NCI-H2081 (cell line): ENCODE data around the gene STAC3.

Source experiments
- DNase-seq, 2 experiments: peaks; one replicate each; lab custom pipeline; 2025; lab: John Stamatoyannopoulos, UW

Gene STAC3

DNA sequence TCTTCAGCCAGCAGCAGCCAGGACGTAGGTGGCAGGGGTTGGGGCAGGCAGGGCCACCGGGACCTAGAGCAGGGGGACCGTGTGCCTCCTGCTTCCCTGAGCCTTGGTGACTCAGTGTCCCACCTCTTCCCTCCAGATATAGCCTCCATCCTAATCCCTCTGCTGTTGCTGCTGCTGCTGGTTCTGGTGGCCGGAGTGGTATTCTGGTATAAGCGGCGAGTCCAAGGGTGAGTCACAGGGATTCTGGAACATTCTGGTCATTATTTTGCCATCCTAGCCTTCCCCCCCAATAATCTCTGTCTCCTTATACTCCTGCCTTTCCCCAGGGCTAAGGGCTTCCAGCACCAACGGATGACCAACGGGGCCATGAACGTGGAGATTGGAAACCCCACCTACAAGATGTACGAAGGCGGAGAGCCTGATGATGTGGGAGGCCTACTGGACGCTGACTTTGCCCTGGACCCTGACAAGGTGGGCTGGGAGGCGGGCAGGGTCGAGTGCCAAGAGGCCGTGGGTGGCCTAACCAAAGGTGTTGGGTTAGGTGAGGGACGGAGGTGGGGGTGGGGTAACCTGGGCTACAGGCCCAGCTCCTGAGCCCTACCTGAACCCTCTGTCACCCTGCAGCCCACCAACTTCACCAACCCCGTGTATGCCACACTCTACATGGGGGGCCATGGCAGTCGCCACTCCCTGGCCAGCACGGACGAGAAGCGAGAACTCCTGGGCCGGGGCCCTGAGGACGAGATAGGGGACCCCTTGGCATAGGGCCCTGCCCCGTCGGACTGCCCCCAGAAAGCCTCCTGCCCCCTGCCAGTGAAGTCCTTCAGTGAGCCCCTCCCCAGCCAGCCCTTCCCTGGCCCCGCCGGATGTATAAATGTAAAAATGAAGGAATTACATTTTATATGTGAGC lies 38.9 kb downstream of the STAC3 start:
- no peak for DNase-seq

DNA sequence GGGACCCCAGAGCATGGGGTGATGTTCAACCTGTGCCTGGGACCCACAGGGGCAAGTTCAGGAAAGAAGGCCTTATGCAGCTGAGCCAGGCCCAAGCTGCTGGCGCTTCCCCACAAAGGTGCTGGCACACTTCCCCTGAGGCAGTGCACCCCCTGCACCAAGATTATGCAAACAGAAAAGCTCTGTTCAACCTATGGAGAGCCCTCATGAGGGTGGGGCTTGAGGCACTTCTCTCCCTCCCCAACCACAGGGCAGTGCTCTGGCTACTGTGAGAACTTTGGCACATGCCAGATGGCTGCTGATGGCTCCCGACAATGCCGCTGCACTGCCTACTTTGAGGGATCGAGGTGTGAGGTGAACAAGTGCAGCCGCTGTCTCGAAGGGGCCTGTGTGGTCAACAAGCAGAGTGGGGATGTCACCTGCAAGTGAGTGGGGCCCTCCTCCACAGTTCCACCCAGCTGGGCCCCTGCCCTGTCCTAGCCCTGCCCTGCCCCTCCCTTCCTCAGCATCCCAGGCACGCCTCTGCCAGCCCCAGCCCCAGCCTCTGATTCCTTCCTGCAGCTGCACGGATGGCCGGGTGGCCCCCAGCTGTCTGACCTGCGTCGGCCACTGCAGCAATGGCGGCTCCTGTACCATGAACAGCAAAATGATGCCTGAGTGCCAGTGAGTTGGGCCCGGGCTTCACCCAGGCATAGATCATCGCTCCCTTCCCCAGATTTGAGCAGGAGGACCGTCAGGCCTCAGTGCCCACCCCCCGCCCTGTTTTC lies 39.9 kb downstream of the STAC3 start:
- DNase-seq: no peak

DNA sequence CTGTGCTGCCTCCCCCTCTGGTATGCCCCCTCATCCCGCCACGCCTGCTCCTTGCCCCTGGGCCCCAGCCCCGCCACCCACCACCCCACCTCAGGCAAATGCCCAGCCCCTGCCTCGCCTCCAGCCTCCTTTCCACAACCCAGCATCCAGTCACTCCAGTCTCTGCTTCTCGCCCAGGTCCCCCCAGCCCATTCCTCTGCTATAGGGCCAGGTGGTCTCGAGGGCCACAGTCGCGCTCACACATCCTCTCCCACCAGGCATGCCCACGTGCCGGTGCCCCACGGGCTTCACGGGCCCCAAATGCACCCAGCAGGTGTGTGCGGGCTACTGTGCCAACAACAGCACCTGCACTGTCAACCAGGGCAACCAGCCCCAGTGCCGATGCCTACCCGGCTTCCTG lies 40.5 kb downstream of the STAC3 start:
- no peak for DNase-seq

DNA sequence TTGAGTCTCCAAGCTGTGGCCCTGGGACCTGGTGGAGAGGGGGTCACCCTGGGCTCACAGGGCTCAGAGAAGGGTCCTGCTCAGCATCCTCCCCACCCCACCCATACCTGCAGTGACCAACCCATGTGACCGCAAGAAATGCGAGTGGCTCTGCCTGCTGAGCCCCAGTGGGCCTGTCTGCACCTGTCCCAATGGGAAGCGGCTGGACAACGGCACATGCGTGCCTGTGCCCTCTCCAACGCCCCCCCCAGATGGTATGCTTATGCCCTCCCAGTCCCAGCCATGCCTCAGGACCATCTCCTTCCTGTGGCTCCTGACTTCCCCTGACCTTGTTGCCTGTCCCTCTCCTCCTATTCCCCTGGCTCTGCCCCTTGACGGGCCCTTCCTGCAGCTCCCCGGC lies 41.1 kb downstream of the STAC3 start:
- DNase-seq: no peak

DNA sequence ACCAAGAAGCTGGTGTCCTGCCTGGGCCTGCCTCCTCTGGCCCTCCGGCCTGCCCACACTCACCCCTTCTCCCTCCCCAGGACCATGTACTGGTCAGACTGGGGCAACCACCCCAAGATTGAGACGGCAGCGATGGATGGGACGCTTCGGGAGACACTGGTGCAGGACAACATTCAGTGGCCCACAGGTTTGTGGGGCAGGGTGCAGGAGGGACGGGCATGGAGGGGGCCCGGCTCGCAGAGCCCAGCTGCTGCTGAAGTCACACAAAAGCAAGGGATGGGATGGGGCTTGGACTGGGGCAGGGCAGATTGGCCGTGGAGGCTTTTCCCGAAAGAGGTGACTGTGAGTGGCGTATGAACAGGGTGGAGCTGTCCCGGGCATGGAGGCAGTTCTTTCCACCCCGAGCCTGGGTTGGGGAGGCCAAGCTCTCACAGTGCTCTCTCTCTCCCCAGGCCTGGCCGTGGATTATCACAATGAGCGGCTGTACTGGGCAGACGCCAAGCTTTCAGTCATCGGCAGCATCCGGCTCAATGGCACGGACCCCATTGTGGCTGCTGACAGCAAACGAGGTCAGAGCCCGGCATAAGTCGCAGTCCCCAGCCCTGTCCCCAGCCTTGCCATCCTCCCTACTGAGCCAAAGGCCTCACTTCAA lies 42.2 kb downstream of the STAC3 start:
- DNase-seq: no peak

DNA sequence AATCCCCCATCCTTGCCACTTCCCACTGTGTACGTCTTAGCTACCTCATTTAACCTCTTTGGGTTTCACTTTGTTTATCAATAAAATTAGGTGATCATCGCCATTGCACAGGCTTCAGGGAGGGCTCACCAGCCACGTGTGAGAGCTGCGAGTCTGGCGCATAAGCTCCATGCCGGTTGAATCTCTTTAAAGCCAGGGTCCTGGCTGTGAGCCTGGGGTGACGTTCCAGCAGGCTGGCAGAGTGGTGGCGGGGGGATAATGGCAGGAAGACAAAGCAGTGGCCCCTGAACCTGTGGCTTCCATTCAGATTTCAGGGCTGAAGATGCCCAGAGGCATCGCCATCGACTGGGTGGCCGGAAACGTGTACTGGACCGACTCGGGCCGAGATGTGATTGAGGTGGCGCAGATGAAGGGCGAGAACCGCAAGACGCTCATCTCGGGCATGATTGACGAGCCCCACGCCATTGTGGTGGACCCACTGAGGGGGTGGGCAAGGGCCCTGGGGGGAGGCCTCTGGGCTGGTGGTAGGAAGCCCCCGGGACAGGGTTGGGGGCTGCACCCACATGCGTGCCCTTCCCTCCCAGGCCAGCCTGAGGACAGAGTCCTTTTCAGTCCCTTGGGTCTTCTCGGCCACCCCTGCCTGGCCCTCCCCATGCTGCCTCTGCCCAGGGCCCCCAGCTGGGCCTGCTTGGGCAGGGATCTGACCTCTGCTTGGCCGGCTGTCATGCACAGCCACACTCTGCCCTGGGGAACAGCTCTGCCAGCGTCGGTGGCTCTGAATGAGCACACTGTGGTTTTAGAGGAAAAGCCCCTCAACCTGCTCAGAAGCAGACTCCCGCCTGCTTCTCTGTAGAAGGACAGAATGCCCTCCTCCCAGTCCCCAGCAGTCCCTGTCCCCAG lies 43.0 kb downstream of the STAC3 start:
- DNase-seq: no peak

DNA sequence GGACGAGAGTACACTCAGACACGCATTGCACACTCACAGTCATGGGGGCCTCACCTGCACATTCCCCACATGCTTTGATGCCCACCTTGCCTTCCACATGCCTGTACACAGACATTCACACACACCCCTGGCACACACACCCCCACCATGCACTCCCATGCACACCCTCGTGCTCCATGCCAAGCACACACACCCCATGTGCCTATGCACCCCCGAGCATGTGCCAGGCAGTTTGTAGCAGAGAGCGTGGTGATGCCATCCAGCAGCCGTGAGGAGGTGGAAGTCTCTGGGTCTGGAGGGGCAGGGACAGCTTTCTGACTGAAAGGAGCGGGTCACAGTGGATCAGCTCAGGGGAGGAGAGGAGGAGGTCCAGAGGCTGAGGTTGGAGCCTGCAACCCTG lies 45.1 kb downstream of the STAC3 start:
- DNase-seq: no peak

DNA sequence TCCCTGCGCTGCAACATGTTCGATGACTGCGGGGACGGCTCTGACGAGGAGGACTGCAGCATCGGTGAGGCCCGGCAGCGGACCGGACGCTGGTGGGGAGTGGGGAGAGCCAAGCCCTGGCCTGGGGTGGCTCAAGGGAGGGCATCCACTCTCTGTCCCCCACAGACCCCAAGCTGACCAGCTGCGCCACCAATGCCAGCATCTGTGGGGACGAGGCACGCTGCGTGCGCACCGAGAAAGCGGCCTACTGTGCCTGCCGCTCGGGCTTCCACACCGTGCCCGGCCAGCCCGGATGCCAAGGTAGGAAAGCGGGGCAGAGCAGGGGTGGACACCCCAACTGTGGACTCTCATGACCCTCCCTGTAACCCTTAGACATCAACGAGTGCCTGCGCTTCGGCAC lies 45.8 kb downstream of the STAC3 start:
- no peak for DNase-seq

DNA sequence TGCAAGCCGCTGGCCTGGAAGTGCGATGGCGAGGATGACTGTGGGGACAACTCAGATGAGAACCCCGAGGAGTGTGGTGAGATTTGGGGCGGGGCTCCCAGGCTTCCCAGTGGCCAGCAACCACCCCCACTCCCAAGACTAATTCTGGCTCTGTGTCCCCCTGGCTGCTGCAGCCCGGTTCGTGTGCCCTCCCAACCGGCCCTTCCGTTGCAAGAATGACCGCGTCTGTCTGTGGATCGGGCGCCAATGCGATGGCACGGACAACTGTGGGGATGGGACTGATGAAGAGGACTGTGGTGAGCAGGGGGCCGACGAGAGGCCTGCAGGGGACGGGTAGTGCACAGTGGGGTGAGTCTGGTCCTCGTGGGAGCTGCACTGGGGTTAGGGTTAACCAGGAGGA lies 46.5 kb downstream of the STAC3 start:
- no peak for DNase-seq

DNA sequence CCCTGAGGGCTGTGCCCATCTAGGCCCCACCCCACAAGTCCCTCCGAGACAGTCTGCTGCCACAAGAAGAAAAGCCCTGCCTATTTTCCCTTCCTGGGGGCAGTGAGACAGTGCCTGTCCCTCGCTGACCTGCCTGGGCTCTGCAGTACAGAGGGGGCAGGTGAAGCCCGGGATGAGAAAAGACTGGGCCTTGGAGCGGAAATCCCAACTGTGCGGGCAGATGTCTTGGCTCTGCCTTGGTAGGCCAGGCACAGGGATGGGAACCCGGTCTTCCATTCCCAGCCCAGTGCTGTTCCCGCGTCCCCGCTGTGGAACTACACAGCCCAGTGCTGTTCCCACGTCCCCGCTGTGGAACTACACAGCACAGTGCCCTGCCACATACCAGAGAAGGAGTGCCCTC lies 47.2 kb downstream of the STAC3 start:
- no peak for DNase-seq

DNA sequence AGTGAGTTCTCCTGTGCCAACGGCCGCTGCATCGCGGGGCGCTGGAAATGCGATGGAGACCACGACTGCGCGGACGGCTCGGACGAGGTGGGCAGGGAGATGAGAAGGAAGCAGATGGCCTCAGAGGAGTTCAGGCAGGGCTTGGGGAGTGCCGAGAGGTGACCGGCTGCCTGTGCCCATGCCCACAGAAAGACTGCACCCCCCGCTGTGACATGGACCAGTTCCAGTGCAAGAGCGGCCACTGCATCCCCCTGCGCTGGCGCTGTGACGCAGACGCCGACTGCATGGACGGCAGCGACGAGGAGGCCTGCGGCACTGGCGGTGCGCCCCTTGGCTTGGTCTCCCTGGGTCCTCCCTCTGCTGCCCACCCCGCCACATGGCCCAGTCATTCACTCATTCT lies 47.8 kb downstream of the STAC3 start:
- no peak for DNase-seq

DNA sequence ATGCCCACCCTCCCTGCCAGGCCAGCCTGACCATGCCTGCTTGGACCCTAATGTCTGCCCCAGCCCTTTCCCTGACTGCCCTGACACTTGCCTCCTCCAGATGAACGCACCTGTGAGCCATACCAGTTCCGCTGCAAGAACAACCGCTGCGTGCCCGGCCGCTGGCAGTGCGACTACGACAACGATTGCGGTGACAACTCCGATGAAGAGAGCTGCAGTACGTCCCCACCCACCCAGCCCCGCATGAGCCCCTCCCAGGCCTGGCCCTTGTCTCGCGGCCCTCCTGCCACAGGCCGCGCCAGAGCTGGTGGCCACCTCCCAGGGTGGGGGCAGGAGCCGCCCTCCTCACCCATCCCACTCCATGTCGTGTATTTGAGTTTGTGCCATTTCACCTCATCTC lies 48.7 kb downstream of the STAC3 start:
- no peak for DNase-seq

DNA sequence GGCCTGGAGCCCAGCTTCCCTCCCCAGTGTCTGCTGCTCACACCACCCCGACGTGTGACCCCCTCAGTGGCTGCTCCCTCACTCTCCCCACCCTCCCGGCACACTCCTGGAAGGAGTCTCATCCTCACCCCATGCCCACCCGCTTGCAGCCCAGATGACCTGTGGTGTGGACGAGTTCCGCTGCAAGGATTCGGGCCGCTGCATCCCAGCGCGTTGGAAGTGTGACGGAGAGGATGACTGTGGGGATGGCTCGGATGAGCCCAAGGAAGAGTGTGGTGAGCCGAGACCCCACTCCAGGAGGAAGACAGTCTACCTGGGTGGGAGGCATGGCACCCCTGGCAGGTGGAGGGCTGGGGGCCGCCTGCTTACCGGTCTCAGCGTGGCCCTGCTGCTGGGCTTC lies 49.4 kb downstream of the STAC3 start:
- DNase-seq: no peak

DNA sequence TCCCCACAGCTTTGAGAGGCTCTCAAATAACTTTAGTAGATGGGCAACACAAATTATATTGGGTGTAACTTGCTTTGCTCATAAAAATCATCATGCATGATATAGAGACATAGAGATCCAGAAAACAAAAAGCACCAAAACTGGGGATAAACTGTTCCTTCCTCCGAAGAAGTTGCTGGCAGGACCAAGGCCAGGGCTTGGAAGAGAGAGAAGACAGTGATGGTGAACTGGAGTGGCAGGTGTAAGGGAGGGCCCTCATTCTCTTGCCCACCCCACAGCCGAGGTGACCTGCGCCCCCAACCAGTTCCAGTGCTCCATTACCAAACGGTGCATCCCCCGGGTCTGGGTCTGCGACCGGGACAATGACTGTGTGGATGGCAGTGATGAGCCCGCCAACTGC lies 49.8 kb downstream of the STAC3 start:
- no peak for DNase-seq

DNA sequence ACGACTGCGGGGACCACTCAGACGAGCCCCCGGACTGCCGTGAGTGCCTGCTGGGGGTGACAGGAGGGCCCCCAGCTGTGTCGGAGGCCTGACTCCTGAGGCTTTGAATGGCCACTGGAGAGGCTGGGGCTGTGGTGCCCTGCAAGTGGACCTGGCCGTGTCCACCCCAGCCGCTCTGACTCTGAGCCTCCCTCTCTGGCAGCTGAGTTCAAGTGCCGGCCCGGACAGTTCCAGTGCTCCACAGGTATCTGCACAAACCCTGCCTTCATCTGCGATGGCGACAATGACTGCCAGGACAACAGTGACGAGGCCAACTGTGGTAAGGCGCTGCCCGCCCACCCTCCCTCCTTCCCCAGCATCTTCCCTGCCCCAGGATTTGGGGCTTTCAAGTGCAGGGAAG lies 50.5 kb downstream of the STAC3 start:
- no peak for DNase-seq

DNA sequence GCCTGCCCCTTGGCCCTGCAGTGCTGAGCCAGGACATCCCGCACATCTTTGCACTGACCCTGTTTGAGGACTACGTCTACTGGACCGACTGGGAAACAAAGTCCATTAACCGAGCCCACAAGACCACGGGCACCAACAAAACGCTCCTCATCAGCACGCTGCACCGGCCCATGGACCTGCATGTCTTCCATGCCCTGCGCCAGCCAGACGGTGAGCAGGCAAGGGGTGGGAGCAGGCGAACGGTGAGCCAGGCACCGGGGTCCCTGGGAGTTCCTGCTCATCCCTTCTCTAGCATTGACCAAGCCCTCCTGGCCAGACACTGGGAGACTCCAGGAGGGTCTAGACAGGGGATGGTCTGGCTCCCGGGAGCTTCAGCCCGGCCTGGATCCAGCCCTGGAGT lies 51.8 kb downstream of the STAC3 start:
- no peak for DNase-seq

DNA sequence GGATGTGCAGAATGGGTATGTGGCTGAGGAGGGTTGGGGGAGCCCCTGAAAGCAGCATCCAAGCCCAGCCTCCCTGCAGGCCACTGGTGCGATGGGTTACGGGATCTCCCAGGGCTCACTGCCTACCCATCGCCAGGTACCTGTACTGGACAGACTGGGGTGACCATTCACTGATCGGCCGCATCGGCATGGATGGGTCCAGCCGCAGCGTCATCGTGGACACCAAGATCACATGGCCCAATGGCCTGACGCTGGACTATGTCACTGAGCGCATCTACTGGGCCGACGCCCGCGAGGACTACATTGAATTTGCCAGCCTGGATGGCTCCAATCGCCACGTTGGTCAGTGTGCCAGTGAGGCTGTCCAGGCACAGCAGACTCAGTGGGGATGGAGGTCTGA lies 52.7 kb downstream of the STAC3 start:
- no peak for DNase-seq

DNA sequence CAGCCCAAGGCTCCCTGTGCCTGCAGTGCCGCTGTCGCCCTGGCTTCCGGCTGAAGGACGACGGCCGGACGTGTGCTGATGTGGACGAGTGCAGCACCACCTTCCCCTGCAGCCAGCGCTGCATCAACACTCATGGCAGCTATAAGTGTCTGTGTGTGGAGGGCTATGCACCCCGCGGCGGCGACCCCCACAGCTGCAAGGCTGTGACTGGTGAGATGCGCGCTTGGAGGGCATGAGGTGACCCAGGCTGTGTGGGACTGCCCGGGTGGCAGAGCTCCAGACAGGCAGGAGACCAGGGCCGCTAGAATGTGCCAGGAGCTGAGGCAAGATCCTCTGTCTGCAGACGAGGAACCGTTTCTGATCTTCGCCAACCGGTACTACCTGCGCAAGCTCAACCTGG lies 54.0 kb downstream of the STAC3 start:
- no peak for DNase-seq

DNA sequence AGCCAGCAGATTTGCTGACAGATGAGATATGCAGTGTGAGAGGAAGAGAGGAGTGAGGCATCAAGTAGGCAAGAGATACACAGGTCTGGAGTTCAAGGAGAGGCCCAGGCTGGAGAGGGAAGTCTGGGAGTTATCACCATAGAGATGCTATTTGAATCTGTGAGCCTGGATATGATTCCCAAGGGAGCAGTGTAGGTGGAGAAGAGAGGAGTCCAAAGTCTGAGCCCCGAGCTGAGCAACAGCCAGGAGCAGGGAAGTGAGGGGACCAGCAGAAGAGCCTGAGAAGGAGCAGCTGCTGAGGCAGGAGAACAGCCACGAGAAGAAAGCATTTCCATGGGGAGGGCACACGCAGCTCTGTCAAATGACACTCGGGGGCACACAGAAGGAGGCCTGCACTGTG lies 54.5 kb downstream of the STAC3 start:
- DNase-seq: no peak

DNA sequence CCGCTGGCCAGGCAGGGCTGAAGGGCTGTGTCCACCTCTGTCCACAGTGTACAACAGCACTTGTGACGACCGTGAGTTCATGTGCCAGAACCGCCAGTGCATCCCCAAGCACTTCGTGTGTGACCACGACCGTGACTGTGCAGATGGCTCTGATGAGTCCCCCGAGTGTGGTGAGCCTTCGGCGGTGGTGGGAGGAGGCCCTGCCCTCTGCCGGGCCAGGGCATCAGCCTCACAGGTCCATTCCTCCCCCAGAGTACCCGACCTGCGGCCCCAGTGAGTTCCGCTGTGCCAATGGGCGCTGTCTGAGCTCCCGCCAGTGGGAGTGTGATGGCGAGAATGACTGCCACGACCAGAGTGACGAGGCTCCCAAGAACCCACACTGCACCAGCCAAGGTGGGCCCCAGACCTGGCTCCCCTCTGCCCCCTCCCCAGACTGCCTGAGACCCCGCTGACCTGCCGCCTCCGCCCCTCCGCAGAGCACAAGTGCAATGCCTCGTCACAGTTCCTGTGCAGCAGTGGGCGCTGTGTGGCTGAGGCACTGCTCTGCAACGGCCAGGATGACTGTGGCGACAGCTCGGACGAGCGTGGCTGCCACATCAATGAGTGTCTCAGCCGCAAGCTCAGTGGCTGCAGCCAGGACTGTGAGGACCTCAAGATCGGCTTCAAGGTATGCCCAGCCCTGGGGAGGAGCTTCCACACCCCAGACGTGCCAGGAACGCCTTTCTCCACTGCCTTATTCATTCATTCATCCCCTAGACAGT lies 55.2 kb downstream of the STAC3 start:
- DNase-seq: no peak

DNA sequence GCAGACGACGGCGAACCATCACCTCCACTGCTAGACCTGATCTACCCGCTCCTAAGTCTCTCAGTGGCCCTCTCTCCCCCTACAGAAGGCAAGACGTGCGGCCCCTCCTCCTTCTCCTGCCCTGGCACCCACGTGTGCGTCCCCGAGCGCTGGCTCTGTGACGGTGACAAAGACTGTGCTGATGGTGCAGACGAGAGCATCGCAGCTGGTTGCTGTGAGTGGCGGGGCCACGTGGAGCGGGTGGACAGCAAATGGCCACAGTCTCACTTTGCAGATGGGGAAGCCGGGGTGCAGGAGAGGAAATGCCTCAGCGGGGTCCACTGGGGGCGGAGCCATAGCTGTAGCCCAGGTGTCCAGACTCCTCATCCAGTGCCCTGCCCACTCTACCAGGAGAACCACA lies 55.8 kb downstream of the STAC3 start:
- no peak for DNase-seq
